NCI-H146 treated with DMSO at 0.1 percent for 48 hours (cell line): Measurements from ENCODE around the gene TXNL1.

Experiments used
- DNase-seq: peaks from one replicate; lab custom pipeline; 2025; ENCODE audit not compliant: unreplicated experiment; lab: John Stamatoyannopoulos, UW

Gene TXNL1

GRCh38 chr18:56570978-56571377 lies 67.4 kb downstream of the TXNL1 start:
- no peak for DNase-seq

- no peak for DNase-seq
Measured at GRCh38 chr18:56569416-56569815, 69.0 kb downstream of the TXNL1 start.

GRCh38 chr18:56568986-56569385 lies 69.4 kb downstream of the TXNL1 start:
- DNase-seq = no peak

- DNase-seq = no peak
Measured at GRCh38 chr18:56565551-56566345, 72.6 kb downstream of the TXNL1 start.

- DNase-seq = no peak
Measured at GRCh38 chr18:56565046-56565445, 73.3 kb downstream of the TXNL1 start.

GRCh38 chr18:56563568-56563967 lies 74.8 kb downstream of the TXNL1 start:
- no peak for DNase-seq

- DNase-seq = no peak
Measured at GRCh38 chr18:56562479-56562878, 75.9 kb downstream of the TXNL1 start.

GRCh38 chr18:56560992-56561391 lies 77.4 kb downstream of the TXNL1 start:
- DNase-seq = no peak

GRCh38 chr18:56559044-56559443 lies 79.3 kb downstream of the TXNL1 start:
- DNase-seq = no peak

- DNase-seq = no peak
Measured at GRCh38 chr18:56556907-56557306, 81.5 kb downstream of the TXNL1 start.

- no peak for DNase-seq
Measured at GRCh38 chr18:56550121-56550520, 88.3 kb downstream of the TXNL1 start.
